GM19395 (cell line): ENCODE measurements around the gene TNKS1BP1.
A peak's percentile ranks its signal among the peaks of the same experiment; 100 is the strongest.
"Not testable (repeated sequence)": the region's sequence is repeated elsewhere in the genome, so short reads cannot be mapped to it uniquely, and the experiment has no call there.

Source experiments
- ATAC-seq: cut with Tn5 transposase; IDR thresholded peaks from one replicate; pipeline ENCODE4 v1.9.1; 2021; ENCODE audit warnings: mild to moderate bottlenecking, moderate library complexity; ENCODE audit not compliant: unreplicated experiment

Gene TNKS1BP1

DNA sequence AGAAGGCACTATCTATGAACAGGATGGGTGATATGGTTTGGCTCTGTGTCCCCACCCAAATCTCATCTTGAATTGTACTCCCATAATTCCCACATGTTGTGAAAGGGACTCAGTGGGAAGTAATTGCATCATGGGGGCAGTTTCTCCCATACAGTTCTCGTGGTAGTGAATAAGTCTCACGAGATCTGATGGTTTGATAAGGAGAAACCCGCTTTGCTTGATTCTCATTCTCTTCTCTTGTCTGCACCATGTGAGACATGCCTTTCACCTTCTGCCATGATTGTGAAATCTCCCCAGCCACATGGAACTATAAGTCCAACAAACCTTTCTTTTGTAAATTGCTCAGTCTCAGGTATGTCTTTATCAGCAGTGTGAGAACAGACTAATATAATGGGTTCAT is 28.5 kb downstream of the TNKS1BP1 start:
- ATAC-seq: not testable (repeated sequence)

DNA sequence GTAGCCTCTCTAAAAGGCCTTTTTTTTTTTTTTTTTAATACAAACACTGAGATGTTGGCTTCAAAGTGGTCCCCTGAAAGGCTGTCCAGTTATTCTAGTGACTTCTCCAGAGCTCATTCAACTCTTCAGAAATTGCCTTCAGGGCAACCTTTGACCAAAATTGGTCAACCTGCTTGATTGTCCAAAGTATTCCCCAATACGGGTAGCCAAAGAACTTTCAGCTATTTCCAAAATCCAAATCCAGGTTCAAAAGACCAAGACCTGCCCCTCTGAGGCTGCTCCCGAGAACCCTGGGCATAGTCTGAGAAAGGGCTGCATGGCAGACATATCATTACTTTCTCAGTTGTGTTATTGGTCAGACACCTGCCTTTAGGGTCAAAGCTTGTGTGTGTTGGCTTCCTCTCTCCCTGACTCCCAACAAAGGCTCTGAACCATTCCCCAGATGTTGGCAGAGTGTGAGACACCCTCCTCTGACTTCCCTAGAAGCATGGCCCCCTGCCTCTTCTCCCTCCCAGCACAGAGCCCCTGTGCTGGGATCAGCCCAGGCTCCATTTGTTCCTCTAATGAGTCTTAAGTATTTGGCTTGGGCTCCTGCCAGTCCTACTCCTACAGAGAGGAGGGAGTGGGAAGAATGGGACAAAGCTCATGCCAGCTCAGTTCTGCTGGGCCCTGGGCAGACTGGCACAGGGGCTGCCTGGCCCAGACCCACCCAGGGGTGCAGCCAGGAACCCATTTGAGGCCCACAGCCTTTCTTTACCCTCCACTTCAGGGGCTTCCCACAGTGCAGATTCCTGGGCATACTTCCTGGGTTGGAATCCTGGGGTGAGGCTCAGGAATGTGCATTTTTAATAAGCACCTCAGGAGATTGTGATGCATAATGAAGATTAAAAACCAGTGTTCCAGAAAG is 30.3 kb downstream of the TNKS1BP1 start:
- no peak for ATAC-seq

DNA sequence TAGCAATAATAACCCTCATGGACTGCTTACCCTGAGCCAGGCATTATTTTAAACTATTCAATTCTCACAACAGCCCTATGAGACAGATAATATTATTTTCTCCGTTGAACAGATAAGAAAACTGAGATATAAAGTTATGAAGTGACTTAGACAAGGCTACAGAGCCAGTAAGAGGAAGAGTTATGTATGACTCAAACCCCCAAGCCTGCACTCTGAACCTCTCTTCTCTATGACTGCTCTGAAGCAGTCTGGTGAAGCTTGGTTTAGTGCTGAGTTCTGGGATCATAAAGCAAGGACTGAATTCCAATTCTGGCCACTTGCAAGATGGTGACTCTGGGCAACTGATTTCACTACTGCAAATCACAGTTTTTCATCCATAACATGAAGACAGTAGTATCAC is 34.5 kb downstream of the TNKS1BP1 start:
- no peak for ATAC-seq

DNA sequence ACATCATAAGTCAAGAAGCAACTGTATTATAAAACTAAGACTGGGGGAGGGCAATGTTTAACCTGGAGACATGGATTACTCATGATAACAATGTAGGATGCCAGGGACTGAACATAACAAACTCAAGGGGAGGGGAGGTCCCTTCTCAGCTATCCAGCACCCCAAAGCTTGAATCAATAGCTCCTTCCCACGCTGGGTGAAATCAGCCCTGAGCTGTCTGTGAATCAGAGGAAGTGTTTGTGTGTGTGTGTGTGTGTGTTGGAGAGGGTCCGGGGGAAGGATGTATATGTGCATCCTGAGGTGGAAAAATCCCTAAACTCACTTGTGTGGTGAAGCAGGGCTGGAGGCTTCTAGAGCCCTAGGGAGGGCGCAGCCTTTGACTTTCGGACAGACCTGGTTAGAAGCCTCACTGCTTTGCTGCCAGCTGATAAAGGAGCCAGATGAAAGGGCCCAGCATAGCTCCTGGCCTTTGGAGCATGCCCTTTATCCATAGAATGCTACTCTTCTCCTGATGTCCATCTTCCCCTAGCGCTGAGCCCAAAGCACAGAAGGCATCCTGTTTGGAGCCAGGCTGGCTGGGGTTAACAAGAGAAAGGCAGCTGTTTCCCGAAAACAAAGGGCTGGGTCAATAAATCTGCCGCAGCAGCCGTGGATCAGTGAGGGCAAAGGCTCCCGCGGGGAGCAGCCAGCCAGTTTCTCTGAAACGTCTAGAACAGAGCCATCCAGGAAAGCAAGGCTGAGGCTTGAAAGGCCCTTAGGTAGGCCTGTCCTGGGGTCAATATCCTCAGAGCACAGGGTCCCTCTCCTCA is 35.8 kb downstream of the TNKS1BP1 start:
- ATAC-seq: no peak

DNA sequence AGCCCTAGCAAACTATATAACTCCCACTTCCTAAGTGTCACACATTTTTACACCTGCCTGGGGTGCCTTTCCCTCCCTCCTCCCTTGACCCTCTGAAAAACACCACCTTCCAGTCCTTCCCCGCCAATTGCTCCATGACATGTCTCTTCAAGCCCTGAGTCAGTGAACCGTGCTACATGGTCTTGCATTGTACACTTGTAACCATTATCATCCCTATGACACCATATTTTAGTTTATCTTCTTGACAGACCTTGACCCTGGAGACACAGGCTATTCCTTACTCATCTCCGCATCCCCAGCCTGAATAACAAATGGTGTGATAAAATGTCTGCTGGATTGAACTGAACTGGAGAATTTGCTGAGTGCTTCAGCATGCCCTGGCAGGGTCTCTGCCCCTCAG is 36.9 kb downstream of the TNKS1BP1 start:
- no peak for ATAC-seq

DNA sequence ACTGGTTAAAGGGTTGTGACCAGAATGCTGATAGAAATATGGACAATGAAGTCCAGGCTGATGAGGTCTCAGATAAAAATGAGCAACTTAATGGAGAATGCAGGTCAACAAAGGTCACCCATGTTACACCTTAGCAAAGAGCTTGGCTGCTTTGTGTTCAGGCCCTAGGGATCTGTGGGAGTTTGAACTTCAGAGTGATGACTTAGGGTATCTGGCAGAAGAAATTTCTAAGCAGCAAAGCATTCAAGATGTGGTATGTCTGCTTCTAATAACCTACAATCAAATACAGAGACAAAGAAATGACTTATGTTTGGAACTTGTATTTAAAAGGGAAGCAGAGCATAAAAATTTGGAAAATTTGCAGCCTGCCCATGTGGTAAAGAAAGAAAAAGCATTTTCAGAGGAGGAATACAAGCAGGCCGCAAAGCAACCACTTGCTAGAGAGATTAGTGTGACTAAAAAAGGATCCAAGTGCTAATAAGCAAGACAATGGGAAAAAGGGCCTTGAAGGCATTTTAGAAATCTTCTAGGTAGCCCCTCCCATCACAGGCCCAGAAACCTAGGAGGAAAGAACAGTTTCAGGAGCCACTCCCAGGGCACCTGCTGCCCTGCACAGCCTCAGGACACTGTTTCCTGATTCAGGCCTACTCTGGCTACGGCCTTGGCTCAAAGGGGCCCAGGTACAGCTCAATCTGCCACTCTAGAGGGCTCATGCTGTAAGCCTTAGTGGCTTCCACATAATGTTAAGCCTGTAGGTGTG is 41.3 kb downstream of the TNKS1BP1 start:
- no peak for ATAC-seq

DNA sequence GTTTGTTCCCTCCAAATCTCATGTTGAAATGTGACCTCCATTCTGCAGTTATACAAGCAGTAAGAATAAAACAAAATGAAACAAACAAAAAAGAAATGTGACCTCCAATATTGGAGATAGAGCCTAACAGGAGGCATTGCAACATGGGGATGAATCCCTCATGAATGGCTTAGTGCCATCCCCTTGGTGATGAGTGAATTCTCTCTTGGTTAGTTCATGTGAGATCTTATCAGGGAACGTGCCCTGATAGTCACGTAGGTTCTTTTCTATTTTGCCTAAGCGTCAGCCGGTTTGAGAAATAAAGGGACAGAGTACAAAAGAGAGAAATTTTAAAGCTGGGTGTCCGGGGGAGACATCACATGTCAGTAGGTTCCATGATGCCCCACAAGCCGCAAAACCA is 43.2 kb downstream of the TNKS1BP1 start:
- not testable (repeated sequence) for ATAC-seq

DNA sequence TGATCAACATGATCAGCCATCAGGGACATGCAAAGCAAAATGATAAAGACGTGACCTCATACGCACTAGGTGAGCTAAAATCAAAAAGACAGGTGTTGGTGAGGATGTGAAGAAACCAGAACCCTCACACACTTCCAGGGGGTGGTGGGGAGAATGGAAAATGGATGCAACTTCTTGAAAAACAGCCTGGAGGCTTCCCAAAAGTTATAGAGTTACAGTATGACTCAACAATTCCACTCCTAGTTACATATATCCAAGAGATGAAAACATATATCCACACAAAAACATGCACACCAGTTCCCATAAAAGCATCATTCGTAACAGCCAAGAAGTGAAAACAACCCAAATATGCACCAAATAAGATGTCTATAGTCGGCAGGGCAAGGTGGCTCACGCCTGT is 45.6 kb downstream of the TNKS1BP1 start:
- no peak for ATAC-seq

DNA sequence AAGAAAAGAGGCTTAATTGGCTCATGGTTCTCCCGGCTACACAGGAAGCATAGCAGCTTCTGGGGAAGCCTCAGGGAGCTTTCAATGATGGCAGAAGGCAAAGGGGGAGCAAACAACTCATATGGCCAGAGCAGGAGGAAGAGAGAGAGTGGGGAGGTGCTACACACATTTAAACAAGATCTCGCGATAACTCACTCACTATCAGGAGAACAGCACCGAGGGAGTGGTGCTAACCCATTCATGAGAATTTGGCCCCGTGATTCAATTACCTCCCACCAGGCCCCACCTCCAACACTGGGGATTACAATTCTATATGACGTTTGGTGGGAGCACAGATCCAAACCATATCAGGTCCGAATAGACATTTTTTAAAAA is 46.0 kb downstream of the TNKS1BP1 start:
- no peak for ATAC-seq

DNA sequence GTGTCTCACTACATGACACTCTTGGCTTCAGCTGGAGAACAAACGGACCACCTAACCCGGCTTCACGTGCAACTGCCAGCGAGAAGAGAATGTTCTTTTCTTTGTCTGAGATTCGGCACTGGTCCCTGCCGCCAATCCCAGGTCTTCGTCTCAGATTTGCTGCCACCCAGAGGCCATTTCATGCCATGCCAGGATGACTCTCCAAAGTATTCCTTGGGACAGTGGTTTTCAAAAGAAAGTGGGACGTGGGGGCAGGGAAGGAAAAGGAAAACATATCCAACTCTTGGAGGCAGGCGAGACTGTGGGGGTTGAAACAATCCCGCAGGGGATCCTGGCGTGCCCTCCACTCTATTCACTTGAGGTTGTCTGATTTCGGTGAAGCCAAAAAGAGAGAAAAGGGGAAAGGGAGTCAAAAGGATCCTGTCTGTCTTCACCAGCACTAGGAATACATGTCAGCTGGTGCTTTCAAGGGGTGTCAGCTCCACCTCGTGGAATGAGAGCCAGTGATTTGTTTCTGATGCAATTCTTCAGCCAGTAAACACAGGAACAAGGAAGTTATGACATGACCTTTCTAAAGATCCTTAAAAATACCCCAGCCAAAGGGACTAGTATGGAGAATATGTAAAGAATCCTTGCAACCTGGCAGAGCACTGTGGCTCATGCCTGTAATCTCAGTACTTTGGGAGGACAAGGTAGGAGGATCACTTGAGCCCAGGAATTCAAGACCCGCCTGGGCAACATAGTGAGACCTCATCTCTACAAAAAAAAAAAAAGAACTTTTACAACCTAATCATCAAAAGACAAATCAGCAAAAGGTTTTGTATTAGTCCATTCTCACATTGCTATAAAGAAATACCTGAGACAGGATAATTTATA is 46.7 kb downstream of the TNKS1BP1 start:
- ATAC-seq: peak; percentile 84

DNA sequence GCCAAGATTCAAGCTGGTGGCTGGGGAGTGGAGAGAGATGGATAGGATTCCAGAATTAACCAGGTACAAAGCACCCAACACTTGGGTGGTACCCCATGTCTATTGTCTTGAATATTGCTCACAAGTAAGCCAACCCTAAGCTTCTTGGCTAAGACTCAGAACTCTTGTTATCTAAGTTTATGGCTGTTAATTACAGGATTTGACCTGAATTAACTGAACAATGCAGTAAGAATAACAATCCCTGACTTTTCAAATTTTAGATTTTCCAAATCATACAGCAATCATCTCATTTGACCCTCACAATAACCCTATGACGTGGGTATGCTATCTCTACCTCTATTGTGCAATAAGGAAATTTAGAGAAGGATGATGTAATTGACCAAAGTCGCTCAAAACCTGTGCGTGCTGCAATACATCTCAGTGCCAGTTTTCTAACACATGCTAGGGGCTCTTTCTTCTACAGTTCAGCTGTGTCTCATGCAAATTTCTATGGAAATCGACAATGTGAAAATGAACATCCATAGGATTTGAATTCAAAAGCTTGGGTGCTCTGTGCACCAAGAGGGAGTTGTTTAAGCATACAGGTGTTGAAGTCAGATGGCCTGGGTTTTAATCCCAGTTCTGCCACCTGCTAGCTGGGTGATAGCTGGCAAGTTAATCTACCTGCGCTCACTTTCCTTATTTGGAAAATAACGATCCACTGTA is 47.6 kb downstream of the TNKS1BP1 start:
- ATAC-seq: no peak

DNA sequence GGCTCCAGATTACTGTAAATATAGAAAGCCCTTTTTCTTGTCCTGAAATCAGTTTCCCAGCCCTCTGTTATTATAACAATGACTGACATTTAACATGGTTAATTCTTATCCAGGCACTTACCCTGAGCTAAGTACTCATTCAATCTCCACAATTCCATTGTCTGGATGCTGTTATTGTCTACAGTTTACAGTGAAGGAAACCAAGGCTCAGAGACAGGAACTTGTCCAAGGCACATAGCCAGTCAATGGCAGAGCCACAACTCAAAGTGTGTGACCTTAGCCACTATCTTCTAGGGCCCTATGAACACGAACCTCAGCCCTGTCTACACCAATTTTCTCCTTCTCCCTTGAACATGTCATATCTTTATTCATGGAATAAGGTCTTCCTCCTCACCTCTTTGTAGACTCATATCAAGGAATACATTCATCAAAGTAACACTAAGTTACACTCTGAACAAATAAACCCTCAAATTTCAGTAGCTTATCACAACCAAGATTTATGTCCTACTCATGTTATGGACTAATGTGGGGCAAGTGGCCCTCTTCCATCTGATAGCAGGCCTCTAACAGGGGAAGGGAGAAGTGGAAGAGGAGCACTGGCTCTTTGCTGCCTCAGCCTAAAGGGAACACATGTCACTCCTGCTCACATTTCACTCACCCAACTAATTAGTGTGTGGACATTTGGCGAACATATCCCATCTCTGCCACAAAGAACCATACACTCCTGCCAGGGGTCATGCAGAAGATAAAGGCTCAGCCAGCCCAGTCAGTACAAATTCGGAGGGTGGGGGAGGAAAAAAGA is 48.4 kb downstream of the TNKS1BP1 start:
- ATAC-seq: no peak

DNA sequence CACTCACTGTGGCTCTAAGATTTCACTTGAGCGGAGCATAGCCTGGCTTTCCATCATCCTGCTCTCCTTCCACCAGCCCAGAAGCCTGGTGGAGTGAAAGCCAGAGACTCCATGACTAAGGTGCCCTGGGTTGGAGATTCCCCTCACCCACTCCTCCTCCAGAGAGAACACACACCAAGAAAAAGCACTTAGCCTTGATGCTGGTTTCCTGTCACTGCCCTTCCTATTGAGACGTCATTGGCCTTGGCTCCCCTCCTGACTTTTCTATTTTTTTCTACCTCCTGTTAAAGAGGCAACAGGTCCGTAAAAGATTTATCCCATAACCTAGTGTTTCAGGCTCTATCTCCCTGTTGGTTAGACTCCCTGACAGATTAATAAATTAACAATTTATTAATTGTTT is 49.2 kb downstream of the TNKS1BP1 start:
- no peak for ATAC-seq

DNA sequence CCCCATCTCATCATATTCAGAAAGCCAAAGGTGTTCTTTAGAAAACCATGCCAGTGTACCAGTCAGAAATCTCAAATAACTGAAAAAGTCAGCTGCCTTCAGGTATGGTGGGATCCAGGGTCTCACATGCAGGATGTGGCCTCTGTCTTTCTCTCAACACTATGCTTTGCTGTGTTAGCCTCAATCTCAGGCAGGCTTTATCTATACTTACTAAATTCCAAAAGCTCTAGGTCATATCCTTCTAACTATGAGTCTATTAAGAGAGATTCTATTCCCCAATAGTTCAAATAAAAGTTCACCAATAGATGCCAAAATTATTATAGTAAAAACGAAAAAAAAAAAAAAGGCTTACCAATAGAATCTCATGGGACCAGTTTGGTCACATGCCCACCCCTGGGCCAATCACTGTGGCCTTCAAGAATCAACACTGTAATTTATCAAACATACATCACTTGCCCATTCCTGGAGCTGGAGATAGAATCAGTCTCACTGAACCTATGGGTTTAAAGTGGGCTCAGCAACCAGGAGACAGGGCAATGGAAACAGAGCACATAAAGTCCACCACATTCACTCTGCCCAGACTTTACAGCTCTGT is 49.8 kb downstream of the TNKS1BP1 start:
- ATAC-seq: no peak

DNA sequence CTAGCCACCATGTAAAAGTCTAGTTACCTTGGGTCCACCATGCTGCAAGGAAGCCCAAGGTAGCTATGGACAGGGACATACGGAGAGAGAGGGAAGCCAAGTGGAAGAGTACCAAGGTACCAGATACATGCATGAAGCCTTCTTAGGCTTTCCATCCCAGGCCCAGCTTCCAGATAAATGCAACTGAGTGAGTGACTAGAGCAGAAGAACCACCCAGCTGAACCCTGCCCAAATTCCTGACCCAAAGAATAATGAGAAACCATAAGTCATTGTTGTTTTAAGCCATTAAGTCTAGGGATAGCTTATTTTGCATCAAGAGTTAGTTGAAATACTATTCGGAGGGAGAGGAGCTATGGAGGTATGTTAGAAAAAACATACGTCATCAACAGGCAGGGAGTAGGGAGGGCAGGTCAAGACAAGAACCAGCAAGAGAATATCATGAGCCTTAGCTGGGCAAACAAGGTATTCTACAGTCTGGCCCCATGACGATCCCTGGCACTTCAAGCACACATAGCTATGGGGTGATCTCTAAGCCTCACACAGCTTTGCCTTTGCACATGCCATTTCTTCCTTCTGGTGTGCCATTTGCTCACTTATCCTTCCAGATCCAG is 51.2 kb downstream of the TNKS1BP1 start:
- ATAC-seq: no peak

DNA sequence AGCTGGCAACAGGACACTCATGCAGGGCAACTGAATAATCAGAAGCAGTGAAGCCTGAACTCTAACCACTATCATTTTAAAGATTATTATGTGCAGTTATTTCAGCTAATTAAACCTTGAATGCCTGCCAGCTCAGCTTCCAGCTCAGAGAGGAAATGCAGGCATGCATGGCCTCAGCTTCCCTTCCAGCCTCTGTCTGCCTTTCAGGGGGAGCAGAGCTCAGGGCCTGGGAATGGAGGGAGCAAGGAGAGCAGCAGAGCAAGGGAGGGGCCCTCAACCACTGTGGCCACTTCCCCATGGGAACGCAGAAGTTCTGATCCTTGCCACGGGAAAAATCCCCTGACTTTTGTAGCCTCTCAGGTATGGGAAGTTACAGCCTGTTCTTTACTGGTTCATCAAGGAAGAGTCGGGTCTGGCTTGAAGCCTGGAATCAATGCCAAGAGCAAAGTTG is 55.2 kb downstream of the TNKS1BP1 start:
- ATAC-seq: no peak

DNA sequence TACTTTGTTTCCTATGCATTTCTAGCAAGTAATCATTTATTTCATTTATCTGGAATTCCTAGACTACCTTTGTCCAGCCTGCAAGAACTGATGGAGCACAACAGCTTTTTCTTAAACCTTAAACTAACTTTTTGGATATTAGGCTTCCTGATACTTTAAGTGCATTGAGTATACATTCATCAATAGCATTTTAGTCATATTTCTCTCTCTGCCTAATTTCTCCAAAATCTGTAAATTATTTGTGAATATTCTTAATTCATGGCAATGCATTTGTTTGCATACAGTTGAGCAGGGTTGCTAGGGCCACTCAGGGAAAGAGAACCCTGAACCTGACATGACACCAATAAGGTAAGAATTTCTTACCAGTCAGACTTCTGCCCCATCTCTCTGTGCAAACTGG is 58.6 kb downstream of the TNKS1BP1 start:
- no peak for ATAC-seq

DNA sequence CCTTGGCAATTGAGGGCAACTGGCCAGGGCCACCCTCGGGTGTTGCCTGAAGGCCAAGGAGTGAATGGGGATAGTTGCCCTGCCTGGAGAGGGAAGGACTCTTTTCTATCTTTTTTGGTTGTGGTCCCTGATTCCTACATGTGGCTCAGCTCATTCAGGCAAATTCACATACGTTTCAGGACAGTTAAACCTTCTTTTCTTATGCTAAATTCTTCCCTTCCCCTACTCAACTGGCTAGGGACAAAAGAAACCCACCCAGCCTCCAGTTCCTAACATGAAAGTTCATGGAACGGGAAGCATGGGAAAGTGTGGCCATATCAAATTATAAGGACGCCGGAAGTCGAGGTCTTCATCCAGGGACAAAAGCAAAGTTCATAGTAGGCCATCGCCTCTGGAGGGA is 61.4 kb downstream of the TNKS1BP1 start:
- no peak for ATAC-seq
